ENCODE data around the gene GALNT8. TPM values are rescaled to one million over a fixed set of nuclear protein-coding genes. Genes with fewer than 3 reads are reported as not detected.

Gene GALNT8
- total and polyA plus RNA-seq, 9 of the 15 experiments (the other 6 are each of a cell fraction or from before 2014, with no cell fraction given), result 0.11 to 0.23 (median 0.21) TPM; not detected in 6

- ChIA-PET POLR2A (no interaction called here), CTCF (ENCODE audit: low intra/inter-chr PET ratio) (no interaction called here)
- Histone ChIP-seq H2AFZ (ENCODE audit: low read depth, low read length) (no peak overlapping the region), H3K36me3 (ENCODE audit: control insufficient read depth, insufficient read depth, low read length) (no peaks in the 10 kb centered on the region), H3K27ac (ENCODE audit: extremely low read depth, low read depth, low read length) (no peak overlapping the region), H3K27me3 (ENCODE audit: control insufficient read depth in 2 of 2, insufficient read depth in 2 of 2, low read length in 2 of 2) (no peaks in the 10 kb centered on the region), H3K9me3 (replicated peaks; ENCODE audit: control insufficient read depth, insufficient read depth, low read depth, low read length) (no peaks in the 10 kb centered on the region), H3K79me2 (ENCODE audit: control insufficient read depth, insufficient read depth, low read length) (no peaks in the 10 kb centered on the region), H3K4me1 (replicated peaks in 1 of 2; ENCODE audit: control insufficient read depth in 2 of 2, insufficient read depth in 2 of 2, low read length in 2 of 2) (no peaks in the 10 kb centered on the region), H3K9me1 (ENCODE audit: control insufficient read depth, insufficient read depth, low read length) (no peaks in the 10 kb centered on the region), H3K4me3 (no peak overlapping the region), H3K9ac (ENCODE audit: insufficient read depth in 1 of 2, low read depth in 2 of 2, low read length in 2 of 2) (no peak overlapping the region), H3K4me2 (ENCODE audit: insufficient read depth, low read length) (no peak overlapping the region), H4K20me1 (replicated peaks; ENCODE audit: control insufficient read depth, insufficient read depth, low read length) (no peaks in the 10 kb centered on the region)
- intact Hi-C loops (cut with micrococcal nuclease), result no loop called here
- 0% methylated on average over 2 of the region's 2 CpGs for WGBS (ENCODE audit: insufficient coverage, low coverage, missing lambda C conversion rate)
- DNase-seq (ENCODE audit: extremely low read depth in 1 of 4, low spot score in 3 of 4) (no peak), ATAC-seq (no peak), FAIRE-seq (no peak)
- BruUV-seq (replicated peaks), result no TSS peak
- TF ChIP-seq NFRKB (IDR thresholded peaks at IDR 0.05; ENCODE audit: low read depth), result no peak
- TF ChIP-seq XRCC4 (IDR thresholded peaks at IDR 0.05; ENCODE audit: extremely low read depth, insufficient read depth, insufficient read length), result no peak
- TF ChIP-seq ETV6 (IDR thresholded peaks at IDR 0.05; ENCODE audit: borderline replicate concordance in 1 of 2, low read depth in 2 of 2, low read length in 1 of 2), result no peak
- no peak for TF ChIP-seq ETV6 (CRISPR knock-in tag; IDR thresholded peaks at IDR 0.05; ENCODE audit: borderline replicate concordance)
- no peak for TF ChIP-seq ATF1 (CRISPR knock-in tag; IDR thresholded peaks at IDR 0.05)
- no peak for TF ChIP-seq ATF1 (tag; IDR thresholded peaks at IDR 0.05)
- TF ChIP-seq, protein P1, sequence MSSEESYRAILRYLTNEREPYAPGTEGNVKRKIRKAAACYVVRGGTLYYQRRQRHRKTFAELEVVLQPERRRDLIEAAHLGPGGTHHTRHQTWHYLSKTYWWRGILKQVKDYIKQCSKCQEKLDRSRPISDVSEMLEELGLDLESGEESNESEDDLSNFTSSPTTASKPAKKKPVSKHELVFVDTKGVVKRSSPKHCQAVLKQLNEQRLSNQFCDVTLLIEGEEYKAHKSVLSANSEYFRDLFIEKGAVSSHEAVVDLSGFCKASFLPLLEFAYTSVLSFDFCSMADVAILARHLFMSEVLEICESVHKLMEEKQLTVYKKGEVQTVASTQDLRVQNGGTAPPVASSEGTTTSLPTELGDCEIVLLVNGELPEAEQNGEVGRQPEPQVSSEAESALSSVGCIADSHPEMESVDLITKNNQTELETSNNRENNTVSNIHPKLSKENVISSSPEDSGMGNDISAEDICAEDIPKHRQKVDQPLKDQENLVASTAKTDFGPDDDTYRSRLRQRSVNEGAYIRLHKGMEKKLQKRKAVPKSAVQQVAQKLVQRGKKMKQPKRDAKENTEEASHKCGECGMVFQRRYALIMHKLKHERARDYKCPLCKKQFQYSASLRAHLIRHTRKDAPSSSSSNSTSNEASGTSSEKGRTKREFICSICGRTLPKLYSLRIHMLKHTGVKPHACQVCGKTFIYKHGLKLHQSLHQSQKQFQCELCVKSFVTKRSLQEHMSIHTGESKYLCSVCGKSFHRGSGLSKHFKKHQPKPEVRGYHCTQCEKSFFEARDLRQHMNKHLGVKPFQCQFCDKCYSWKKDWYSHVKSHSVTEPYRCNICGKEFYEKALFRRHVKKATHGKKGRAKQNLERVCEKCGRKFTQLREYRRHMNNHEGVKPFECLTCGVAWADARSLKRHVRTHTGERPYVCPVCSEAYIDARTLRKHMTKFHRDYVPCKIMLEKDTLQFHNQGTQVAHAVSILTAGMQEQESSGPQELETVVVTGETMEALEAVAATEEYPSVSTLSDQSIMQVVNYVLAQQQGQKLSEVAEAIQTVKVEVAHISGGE (CRISPR knock-in tag; IDR thresholded peaks at IDR 0.05), result no peak
- TF ChIP-seq FUS (optimal IDR thresholded peaks at IDR 0.05; ENCODE audit: low read depth, low read length), result no peak
- TF ChIP-seq, protein P2, sequence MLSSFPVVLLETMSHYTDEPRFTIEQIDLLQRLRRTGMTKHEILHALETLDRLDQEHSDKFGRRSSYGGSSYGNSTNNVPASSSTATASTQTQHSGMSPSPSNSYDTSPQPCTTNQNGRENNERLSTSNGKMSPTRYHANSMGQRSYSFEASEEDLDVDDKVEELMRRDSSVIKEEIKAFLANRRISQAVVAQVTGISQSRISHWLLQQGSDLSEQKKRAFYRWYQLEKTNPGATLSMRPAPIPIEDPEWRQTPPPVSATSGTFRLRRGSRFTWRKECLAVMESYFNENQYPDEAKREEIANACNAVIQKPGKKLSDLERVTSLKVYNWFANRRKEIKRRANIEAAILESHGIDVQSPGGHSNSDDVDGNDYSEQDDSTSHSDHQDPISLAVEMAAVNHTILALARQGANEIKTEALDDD (IDR thresholded peaks at IDR 0.05), result no peak
- TF ChIP-seq PURB (CRISPR knock-in tag; IDR thresholded peaks at IDR 0.05; ENCODE audit: low read depth), result no peak
- no peak for TF ChIP-seq NEUROD1 (IDR thresholded peaks at IDR 0.05; ENCODE audit: borderline replicate concordance, low read depth, low read length, partially characterized antibody)
- TF ChIP-seq ZNF551 (CRISPR knock-in tag; IDR thresholded peaks at IDR 0.05), result no peak
- in situ Hi-C loops (cut with MboI), result no loop called here
Observed at GRCh38 chr12:4802841-4803240, 82.6 kb downstream of the GALNT8 start.

Data from K562 (cell line).